HG03045 (cell line): ENCODE measurements around the gene SMIM22.

ENCODE experiments used
- ATAC-seq: cut with Tn5 transposase; IDR thresholded peaks from one replicate; pipeline ENCODE4 v1.9.1; 2021; ENCODE audit warnings: mild to moderate bottlenecking, moderate library complexity; ENCODE audit not compliant: unreplicated experiment

Gene SMIM22, protein sequence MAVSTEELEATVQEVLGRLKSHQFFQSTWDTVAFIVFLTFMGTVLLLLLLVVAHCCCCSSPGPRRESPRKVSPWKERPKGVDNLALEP

DNA sequence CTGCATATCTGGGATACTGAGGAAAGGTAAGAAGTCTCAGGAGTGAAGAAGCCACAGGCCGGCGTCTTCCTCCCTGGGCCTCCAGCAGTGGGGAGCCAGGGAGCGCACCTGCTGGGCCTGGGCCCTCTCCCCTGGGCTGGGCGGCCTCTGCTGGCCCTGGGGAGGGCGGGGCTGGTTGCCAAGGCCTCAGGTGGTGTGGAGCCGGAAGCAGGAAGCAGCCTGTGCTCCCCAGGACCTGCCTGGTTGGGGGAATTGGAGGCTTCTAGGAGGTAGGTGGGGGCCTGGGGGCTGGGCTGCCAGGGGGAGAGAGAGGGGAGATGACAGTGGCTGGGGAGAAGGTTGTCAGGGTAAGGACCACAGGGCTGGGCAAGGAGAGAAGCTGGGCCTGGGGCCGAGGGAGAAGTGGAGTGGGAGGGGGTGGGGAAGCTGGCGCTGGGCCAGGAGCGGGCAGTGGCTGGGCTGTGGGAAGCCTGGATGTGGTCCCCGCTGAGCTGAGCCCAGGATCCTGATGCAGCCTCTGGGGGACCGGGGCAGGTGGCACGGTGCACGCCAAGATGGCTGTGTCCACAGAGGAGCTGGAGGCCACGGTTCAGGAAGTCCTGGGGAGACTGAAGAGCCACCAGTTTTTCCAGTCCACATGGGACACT is at the start of gene SMIM22:
SMIM22 (plus strand) TSS at position 189 of the 647 bp plus-strand sequence; CDS start at position 555, 366 bp downstream.
- no peak for ATAC-seq

DNA sequence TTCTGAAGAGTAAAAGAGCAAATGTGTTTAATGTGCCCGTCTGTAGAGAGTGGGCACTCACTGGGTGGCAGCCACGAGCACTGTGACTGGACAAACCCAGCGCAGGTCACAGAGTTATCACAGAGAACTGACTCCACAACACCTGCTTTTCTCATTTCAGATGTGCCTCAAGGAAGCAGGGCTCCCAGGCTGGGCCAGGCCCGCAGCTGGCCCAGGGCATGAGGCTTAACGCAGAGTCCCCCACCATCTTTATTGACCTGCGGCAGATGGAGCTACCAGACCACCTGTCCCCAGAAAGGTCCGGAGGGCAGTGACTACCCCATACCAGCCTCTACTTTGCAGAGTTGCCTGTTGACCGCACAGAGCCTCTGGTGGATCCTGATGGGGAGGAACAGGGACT is 49.0 kb upstream of the SMIM22 start:
- ATAC-seq = no peak

DNA sequence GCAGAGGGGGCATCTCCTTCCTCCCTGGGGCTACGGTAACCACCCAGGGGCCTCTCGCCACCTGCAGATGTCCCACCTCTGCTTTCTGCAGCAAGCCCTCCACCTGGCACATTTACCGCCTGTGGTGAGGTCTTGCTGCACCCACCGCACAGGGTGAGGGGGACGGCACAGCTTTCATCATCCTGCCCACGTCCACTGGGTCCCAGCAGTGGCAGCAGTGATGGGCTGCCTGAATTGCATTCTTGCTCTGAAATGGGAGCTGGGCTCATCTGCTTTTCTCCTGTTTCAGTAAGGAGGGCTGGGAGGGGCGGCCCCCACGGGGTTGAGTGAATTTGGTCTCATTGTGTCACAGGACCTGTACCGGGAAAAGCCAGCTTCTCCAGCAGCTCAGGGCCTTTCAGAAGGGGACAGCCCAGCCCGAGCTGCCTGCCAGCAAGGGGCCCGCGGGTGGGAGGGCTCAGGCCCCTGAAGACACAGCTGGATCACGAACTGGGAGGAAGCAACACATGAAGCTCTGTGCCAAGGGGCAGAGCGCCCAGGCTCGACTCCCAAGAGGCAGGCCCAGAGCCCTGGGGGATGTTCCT is 48.1 kb upstream of the SMIM22 start:
- ATAC-seq = no peak

DNA sequence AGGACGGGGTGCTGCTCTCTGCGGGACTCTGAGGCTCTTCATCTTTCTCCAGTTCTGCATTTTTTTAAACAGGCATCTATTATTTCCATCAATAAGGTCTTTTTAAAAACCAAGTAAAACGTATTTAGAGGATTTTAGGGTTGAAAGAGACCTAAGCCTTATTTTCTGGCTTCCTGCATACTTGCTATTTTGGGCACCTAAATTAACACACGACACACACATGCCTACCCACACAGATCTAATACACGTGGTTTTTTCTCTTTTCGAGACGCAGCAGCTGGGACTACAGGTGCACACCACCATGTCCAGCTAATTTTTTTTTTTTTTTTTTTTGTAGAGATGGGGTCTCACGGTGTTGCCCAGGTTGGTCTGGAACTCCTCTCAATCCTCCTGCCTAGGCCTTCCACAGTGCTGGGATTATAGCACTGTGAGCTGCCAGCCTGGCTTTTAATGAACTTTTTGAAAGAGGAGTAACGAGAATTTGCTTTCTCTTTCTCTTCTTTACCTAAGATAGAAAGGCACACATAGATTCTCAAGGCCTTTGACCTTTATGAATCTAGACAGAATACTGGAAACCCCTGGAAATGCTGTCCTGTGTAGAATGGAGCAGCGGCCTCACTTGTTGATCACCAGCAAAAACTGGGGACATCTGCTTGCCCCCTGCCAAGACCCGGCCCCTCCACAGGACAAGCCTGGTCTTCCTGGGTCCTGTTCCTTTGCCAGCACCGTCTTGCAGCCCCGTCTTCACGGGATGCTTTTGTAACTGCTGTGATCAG is 47.1 kb upstream of the SMIM22 start:
- ATAC-seq = no peak

DNA sequence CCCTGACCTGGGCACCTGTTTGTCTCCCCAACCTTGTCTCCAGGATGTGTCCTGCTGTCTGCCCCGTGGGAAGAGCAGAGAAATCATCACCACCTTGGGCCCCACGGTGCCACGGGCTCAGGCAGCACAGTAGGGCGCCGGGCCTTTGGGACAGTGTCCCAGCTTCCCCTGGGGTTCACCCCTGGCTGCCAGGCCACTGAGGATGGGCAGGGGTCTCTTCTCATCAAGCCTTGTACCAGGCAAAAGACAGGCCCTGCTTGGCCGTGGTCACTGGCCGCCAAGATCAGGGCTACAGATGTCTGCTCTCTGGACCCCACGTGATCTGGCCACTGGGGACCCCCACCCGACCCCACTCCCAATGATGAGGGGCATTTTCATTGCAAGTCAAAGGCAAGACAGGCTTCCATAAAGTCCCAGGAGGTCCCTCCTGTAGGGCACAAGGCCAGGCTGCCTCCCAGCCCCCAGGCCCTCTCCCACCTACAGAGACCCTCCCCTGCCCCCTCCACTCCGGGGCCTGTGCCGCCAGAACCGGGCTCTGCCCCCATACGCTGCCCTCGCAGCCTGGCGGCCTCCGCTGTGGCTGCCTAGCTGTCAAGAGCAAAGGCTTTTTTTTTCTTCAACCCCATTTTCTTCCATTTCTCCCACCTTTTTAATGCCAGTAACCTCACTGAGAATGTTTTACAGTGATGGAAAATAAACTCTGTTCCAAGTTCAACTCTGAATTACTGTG is 46.3 kb upstream of the SMIM22 start:
- no peak for ATAC-seq

DNA sequence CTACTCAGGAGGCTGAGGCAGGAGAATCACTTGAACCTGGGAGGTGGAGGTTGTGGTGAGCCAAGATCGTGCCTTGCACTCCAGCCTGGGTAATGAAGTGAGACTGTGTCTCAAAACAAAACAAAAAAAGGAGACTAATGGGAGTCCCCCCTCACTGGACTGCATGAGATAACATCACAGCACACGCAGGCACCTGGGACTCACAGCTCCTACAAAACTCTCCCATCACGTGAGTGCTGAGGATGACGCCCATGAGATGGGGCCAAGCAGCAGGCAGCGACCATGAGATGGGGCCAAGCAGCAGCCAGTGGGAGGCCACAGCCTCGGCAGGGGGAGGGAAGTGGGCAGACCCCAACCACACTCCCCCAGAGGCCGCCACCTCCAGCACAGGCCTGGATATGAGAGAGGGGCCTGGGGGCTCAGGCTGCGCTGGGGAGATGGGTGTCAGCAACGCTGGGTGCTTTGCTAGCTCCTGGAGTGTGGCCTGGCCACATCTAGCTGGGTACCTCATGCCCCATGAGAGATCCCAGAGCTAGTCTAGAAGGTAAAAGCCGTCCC is 45.4 kb upstream of the SMIM22 start:
- ATAC-seq = no peak

DNA sequence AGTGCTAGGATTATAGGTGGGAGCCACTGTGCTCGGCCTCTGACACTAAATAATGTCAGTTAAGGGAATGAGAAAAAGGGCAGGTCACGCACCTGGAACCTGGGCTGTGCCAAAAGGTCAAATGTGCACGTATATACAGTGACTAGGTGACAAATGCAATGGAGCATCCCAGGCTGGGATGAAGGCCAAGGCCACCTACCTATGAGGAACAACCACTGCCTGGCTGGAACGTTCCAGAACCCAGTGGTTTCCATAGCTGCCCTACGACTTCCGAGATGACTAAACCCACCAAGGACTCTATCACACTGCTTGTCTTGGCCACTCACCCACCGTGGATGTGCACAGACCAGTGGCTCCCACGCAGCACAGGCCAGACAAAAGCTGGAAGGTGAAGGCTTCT is 44.3 kb upstream of the SMIM22 start:
- ATAC-seq = no peak

DNA sequence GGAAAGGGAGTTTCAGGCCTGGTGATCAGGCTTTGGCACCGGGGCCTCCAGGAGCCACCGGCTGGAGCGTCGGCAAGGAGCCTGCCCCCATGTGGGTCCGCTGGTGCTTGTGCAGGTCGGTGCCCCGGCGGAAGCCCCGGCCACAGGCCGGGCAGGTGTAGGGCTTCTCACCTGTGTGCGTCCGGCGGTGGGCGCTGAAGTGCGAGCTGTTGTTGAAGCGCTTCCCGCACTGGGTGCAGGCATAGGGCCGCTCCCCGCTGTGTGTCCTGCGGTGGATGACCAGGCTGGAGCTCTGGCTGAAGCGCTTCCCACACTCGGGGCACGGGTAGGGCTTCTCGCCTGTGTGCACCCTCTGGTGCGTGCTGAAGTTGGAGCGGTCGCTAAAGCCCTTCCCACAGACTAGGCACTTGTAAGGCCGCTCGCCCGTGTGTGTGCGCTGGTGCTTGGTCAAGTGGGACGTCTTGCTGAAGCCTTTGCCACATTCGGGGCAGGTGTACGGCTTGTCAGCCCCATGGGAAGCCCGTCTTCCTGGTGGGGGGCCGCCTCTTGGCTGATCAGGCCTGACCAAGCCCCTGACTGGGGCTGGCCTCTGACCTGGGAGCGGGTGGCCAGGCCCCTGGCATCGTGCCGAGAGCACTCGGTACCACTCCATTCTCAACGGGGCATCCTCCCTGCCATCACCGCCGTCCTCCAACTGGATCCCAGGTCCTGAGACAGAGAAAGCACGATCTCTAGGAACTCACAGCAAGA is 42.6 kb upstream of the SMIM22 start:
- ATAC-seq = no peak

DNA sequence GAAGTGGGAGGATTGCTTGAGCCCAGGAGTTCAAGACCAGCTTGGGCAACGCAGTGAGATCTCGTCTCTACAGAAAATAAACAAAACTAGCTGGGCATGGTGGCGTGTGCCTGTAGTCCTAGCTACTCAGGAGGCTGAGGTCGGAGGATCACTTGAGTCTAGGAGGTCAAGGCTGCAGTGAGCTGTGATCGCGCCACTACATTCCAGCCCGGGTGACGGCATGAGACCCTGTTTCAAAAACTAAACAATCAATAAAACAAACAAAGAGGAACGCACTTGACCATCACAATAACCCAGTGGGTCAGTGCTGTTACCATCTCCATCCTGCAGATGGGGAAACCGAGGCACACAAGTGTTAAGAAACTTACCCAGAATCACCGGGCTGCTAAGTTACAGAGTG is 41.9 kb upstream of the SMIM22 start:
- no peak for ATAC-seq

DNA sequence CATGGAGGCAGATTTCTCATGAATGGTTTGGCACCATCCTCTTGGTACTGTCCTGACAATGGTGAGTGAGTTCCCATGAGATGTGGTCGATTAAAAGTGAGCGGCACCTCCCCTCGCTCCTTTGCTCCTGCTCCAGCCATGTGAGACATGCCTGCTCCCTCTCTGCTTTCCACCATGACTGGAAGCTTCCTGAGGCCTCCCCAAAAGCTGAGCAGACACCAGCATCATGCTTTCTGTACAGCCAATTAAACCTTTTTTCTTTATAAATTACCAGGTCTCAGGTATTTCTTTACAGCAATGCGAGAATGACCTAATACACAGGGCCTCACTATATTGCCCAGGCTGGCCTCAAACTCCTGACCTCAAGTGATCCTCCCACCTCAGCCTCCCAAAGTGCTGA is 40.3 kb upstream of the SMIM22 start:
- no peak for ATAC-seq

DNA sequence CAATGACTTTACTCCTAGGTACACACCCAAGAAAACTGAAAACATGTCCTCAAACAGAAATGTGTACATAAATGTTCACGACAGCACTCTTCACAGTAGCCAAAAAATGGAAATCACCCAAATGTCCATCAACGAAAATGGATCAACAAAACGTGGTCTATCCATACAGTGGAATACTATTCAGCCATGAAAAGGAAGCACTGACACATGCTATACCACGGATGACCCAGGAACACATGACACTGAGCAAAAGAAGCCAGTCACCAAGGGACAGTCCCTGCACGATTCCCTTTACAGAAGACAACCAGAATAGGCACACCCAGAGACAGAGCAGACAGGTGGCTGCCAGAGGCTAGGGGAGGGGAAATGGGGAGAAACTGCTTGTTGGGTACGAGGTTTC is 39.5 kb upstream of the SMIM22 start:
- ATAC-seq = no peak

DNA sequence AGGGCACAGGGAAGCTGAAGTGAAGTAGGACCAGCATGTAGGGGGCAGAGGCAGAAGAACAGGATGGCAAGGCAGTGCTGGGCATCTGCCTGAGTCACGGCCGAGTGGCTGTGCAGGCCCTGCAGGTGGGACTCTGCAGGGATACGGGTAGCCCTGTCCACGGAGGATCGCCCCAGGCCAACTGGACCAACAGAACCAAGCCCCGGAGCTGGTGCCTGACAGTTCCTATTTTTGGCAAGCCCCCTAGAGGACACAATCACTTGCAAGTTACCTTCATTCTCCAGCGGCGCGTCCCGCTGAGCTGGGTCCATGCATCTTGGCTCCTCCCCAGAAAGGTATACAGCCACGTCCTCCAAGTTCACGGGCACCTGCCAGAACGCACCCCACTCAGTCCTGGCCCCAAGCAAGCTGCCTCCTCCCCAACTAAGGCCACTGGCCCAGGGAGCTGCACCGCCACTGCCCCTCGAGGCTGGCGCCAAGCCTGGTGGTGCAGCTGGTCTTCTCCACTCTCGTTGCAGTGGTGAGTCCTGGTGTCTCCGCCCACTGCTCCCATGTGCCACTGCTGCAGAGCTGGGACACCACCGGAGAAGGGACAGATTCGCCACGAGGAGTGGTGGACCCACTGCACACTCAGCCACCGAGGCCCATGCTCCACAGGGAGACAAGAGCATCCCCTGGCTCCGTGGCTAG is 34.8 kb upstream of the SMIM22 start:
- ATAC-seq = no peak

DNA sequence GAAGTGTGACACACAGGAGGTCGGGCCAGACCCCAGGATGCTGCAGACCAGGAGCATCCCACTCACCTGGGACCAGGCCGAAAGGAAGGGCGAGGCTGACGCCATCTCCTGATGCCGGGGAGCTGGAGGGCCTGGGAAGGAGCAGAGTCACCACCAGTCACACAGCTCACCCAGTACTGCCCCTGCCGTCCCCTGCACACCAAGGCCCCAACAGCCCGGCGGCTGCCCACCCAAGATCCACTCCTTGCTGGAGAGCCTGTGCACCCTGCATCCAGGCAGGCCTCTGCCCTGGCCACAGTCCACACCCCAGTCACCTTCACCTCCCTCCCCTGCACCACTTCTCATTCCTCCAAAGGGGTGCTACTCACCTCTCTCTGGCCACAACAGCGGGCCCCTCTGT is 33.0 kb upstream of the SMIM22 start:
- no peak for ATAC-seq

DNA sequence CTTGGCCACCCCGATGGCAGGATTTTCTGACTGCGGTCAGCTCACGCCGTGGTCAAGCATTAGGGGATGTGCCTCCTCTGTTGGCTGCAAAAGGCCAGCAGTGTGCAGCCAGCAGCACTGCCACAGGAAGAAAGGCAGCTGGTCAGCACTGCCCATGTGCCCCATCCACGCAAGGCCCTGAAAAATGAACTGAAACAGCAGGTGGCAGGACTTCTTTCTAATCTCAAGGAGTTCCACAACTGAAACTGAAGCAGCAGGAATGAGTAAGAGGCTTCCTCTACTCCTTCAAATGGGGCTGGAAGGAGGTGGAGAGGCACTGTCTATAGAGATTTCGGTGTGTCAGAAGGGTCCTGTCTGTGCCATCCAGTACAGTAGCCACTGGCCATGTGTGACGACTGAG is 31.4 kb upstream of the SMIM22 start:
- ATAC-seq = no peak

DNA sequence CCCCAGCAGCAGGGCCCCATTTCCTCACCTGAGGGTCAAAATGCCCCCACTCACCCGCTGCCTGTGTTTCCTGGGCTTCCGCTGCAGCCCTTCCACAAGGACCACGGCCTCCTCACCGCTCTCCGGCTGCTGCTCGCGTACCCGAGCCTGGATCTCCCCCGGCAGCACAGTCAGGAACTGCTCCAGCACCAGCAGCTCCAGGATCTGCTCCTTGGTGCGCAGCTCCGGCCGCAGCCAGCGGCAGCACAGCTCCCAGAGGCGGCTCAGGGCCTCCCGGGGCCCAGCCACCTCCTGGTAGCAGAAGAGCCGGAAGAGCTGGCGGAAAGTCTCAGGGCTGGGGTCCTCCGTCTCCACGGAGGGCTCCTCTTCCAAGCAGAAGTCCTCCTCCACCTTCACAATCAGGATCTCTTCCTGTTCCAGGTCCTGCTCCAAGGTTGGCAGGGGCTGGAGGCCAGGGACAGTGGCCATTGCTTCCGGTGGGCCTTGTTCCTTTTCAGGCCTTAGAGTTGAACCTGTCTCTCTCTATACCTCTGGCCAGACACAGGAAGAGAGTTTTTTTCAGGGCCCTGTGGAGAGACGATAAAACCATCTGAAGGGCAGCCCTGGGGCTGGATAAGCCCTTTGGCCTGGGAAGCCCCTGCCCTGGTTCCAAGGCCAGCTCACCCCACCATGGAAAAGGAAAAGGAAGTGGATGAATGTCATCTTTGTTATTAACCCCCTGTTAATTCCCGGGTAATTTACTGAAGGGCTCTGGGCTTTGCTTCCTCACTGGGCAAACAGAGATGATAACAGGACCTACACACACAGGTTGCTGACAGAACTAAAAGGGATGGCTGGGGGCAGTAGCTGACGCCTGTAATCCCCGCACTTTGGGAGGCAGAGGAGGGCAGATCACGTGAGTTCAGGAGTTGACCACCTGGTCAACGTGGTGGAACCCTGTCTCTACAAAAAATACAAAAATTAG is 29.4 kb upstream of the SMIM22 start:
- no peak for ATAC-seq

DNA sequence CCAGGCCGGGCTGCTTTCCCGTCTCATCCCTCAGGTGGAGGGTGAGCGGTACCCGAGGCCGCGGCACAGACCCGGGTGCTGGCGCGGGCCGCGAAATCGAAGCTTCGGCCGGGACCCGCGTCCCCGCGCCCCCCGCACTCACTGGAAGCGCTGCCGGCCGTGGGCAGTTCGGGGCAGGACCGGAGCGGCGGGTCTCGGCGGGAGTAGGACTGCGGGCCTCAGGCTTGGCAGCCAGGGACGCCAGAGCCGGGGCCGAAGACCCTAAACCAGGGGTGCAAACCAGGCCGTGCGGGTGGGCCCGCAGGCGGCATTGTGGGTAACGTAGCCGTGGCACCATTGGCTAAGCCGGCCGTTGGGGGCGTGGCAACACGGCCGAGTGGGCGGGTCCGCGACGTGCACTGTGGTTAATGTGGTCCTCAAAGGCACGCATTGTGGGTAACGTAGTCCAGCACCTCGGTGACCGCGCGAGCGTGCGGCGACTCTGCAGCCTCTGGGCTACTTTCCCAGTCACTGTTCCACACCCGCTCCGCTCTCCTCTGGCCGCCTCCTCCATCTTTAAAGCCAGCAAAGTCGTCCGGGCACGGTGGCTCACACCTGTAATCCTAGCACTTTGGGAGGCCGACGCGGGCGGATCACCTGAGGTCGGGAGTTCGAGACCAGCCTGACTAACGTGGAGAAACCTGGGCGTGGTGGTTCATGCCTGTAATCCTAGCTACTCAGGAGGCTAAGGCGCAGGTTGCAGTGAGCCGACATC is 28.1 kb upstream of the SMIM22 start, which contains the start of gene ZNF500:
ZNF500 (minus strand) TSS at position 288 of the 754 bp plus-strand sequence. CDS start 1,184 bp downstream, outside the sequence.
- ATAC-seq = peak; percentile 73

DNA sequence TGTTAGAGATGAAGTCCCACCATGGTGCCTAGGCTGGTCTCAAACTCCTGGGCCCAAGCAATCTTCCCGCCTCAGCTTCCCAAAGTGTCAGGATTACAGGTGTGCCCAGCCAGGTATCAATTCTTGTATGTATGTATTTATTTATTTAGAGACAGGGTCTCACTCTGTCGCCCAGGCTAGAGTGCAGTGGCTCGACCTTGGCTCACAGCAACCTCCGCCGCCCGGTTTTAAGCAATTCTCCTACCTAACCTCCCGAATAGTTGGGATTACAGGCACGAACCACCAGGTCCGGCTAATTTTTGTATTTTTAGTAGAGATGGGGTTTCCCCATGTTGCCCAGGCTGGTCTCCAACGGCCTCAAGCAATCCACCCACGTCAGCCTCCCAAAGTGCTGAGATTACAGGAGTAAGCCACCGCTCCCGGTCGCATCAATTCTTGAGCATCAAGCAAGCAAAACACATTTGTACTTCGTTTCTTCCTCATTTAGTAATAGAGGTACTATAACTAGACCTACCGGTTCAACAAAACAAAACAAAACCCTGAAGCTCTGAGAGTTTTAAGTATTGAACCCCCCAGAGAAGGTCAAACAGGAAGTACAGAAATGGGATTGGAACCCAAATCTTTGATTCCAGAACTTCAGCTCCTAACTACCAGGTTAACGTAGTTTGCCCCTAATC is 27.2 kb upstream of the SMIM22 start:
- no peak for ATAC-seq
